GM21367 (cell line): ENCODE data around the gene DLL3.

ENCODE experiments used
- ATAC-seq: cut with Tn5 transposase; IDR thresholded peaks from one replicate; pipeline ENCODE4 v1.9.1; 2021; ENCODE audit not compliant: unreplicated experiment

The DLL3 gene

GRCh38 chr19:39515551-39516191, 16.9 kb downstream of the DLL3 start:
- no peak for ATAC-seq

DNA sequence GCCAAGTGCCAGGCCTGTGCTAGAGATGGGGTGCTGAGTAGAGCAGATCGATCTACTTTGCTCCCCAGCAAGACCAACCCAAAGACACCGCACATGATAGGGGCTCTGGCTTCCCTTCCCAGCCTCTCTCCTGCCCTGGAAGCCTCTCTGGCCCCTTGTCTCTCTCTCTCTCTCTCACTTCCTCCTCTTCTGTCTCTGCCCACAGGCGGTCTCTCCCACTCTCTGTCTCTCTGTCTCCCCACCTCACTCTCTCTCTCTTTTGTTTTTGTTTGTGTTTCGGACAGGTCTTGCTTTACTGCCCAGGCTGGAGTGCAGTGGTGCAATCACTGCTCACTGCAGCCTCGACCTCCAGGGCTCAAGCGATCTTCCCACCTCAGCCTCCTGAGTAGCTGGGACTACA, 17.5 kb downstream of the DLL3 start:
- ATAC-seq: no peak

GRCh38 chr19:39517432-39517831, 18.7 kb downstream of the DLL3 start:
- no peak for ATAC-seq

- ATAC-seq: no peak
Observed at GRCh38 chr19:39518458-39518857, 19.7 kb downstream of the DLL3 start.

- ATAC-seq: no peak
Observed at GRCh38 chr19:39518975-39519374, 20.2 kb downstream of the DLL3 start.

DNA sequence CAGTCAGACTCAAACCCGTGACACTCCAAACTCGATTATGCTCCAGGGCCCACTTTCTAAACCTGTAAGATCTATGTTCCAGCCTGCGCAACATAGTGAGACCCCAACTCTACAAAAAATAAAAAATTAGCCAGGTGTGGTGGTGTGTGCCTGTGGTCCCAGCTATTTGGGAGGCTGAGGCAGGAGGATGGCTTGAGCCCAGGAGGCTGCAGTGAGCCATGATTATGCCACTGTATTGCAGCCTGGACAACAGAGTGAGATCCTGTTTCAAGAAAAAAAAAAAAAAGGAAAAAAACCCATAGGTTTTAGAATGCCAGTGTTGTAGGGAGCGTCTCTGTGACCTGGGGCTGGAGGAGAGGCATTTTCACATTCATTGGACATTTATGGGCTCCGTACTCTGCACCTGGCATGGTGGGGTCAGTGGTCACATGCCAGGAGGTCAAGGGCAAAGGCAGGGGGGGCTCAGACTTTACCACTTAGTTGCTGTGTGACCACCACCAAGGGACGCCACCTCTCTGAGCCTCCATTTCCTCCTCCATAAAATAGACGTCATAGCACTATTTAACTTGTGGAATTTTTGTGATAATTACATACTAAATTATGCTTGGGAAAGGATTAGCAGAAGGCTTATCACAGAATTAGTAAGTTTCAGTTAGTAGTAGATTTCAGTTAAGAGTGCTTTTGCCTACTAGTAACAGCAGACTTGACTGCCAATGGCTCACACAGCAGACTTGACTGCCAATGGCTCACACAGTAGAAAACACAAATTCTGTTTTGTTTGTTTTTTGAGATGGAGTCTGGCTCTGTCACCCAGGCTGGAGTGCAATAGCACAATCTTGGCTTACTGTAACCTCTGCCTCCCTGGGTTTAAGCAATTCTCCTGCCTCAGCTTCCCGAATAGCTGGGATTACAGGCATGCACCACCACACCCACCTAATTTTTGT, 22.1 kb downstream of the DLL3 start:
- ATAC-seq: no peak

- no peak for ATAC-seq
Observed at GRCh38 chr19:39524495-39524894, 25.7 kb downstream of the DLL3 start.

DNA sequence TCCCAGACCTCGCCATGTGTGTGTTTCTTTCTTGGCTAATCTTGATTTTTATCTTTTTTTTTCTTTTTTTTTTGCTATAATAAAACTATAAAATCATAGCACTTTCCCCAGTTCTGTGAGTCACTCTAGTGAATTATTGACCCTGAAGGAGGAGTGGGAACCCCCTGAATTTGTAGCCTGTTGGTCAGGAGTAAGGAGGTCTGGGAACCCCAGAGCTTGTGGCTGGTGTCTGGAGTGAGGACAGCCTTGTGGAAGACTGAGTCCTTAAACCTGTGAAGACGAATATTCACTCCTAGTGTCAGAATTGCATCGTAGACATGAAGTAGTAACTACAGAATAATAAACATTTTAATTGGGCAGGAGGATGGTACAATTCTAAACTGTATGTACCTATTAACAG, 26.5 kb downstream of the DLL3 start:
- ATAC-seq: no peak

- ATAC-seq: no peak
Observed at GRCh38 chr19:39531834-39532232, 33.1 kb downstream of the DLL3 start.

DNA sequence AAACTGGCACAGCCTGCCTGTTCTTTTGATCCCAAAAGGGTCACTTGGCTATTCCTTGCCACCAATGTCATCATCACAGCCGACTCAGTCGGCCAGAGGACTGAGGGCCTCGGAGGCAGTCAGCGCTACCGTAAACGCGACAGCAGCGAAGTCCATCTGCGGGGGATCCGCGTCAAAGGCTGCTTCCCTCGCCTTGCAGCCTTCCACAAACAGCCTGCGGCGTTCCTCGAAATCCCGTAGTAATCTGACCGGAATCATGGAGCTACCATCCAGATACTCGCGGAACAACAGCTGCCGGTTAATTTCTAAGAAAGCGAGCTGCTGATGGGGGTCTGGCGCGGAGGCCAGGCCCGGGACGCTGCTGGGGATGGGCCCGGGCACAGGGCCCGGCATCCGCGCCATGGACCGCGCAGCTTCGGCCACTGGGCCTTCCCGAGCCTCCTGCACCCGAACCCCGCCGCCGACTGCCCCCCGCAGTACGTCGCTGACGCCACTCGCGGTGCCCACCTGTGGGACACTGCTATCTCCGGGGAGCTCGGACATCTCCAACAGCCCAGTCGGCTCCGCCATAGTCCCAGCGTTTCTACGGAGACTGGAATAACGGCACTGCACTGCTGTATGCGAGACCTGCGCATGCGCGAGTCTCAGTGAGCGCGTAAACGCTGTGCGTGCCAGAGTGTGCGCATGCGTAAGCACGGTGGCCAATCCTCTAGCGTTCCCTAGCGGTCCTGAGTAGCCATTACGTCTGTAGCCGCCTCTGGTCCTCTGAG, 33.7 kb downstream of the DLL3 start, which contains the start of gene EID2B:
TSS of gene EID2B (minus strand) at position 620 of the 770 bp plus-strand sequence. CDS start at position 570, 50 bp downstream.
- peak; percentile 85 for ATAC-seq

DNA sequence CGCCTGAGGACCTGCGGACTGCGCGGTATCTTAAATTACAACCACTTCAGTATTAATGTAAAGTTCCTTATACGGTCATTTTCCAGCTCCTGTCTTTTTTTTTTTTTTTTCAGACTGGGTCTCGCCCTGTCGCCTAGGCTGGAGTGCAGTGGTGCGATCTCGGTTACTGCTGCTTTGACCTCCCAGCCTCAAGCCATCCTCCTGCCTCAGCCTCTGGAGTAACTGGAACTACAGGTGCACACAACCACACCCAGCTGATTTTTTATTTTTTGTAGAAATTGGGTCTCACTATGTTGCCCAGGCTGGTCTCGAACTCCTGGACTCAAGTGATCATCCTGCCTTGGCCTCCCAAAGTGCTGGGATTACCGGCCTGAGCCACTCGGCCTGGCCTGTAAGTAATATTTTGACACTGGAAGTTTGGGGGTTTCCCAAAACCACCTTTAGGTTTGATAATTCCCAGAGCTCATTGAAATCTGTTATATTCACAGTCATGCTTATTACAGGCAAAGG, 34.3 kb downstream of the DLL3 start:
- no peak for ATAC-seq

DNA sequence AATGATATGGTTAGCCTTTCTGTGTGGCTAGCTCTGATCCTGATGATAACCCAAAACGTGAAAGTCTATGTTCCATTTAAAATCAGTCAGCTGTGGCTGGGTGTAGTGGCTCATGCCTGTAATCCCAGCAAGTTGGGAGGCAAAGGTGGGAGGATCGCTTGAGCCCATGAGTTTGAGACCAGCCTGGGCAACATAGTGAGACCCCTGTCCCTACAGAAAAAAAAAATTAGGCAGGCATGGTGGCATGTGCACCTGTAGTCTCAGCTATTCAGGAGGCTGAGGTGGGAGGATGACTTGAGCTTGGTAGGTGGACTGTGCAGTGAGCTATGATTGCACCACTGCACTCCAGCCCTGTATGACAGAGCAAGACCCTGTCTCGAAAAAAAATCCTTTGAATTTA, 35.0 kb downstream of the DLL3 start:
- no peak for ATAC-seq

DNA sequence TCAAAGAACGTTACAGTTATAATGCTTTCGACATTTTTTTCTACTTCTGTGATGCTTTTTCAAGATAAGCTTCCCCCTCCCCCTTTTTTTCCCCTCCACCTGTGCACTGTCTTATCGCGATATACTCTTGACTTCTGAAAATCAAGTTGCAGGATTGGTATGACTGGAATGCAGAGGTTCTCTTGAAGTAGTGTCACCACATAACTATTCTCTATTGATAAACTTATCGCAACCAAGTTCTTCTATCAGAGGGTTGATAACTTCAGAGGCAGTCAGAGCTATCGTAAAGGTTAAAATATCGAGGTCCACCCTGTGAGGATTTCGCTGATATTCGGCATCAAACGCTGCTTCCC, 40.4 kb downstream of the DLL3 start:
- ATAC-seq: peak; percentile 14

GRCh38 chr19:39539518-39540332, 41.0 kb downstream of the DLL3 start, which contains the start of gene EID2:
Gene EID2, minus strand, starts transcription at chr19:39540161. Its CDS starts 82 bp downstream, at chr19:39540079.
- peak; percentile 66 for ATAC-seq

DNA sequence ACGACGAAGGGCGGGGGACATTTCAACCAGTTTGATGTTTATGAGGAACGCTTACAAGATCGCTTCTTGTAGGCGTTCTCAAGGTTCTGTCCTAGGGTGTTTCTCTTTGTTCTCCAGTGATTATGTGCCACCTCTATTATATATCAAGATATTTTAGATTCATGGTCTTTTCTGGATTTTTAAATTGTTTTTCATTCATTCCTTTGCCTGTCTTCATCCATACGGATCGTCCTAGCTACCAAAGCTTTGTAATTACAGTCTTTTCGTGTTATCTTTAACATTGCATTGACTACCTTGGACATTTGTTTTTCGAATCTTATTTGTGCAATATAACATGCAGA, 41.6 kb downstream of the DLL3 start:
- ATAC-seq: no peak

GRCh38 chr19:39542206-39542605, 43.5 kb downstream of the DLL3 start:
- ATAC-seq: no peak

DNA sequence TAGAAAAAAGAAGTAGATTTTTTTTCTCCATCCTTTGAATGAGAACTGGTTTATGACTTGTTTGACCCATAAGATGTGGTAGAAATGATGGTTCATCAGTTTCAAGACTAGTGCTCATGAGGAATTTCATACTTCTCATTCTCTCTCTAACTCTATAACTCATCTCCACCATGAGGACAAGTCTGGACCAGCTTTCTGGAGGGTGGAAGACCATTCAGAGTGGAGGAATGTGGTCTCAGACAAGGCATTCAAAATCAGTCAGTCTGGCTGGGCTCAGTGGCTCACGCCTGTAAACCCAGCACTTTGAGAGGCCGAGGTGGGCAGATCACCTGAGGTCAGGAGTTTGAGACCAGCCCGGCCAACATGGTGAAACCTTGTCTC, 44.7 kb downstream of the DLL3 start:
- no peak for ATAC-seq

DNA sequence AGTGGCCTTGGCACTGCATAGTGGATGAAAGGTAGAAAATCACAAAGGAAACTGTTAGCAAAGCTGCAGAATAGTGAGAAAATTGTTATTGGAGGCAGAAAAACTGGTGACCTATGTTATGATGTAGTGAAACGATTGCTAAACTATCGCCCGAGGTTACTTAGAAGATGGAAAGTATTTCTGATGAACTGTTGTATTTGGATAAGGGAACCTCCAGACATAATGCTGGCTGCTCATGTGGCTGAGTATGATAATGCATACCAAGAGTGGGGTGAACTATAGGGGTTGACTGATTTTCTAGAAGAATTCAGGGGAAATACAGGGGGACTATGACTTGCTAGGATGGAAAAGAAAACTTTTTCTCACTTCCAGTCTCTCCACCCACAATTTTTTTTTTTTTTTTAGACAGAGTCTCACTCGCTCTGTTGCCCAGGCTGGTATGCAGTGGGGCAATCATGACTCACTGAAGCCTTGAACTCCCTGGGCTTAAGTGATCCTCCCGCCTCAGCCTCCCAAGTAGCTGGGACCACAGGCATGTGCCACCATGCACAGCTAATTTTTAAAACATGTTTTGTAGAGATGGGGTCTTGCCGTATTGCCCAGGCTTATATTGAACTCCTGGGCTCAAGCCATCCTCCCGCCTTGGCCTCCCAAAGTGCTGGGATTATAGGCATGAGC, 45.6 kb downstream of the DLL3 start:
- no peak for ATAC-seq

- ATAC-seq: no peak
Observed at GRCh38 chr19:39544911-39545310, 46.2 kb downstream of the DLL3 start.

DNA sequence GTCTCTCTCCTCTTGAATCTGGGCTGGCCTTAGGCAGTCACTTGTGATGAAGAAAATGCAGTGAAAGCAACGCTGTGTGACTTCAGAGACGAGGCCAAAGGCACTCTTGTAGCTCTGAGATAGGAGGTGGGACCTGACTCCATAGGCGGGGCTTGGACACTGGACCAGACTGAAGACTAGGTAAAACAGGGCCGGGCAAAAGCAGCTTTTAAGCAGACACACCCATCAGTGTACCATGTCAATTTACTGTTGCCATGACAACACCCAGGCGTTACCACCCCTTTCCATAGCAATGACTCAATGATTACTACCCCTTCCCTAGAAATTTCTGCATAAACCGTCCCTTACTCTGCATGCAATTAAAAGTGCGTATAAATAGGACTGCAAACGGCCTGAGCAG, 47.9 kb downstream of the DLL3 start:
- ATAC-seq: no peak
